CD14-positive monocyte (primary cell): ENCODE measurements around the gene PAIP2. TPM values are rescaled to one million over a fixed set of nuclear protein-coding genes. Genes with fewer than 3 reads are reported as not detected.

Experiments
- DNase-seq, 3 donors: peaks; one replicate each; pipeline ENCODE4 v3.0.0-alpha.2; 2011 to 2022
- H2AFZ ChIP-seq: 2 replicates; pipeline ENCODE4 v1.6.0; 2012; ENCODE audit warnings: mild to moderate bottlenecking, low read depth, low read length, inconsistent platforms; ENCODE audit not compliant: insufficient read depth, poor library complexity, severe bottlenecking
- H3K27ac ChIP-seq, 2 donors: 1 replicate in 1 of 2; 2 replicates in 1 of 2; pipeline ENCODE4 v1.5.1; 2012 to 2013; ENCODE audit warnings: low read length in 2 of 2, control low read depth in 1 of 2, inconsistent platforms in 1 of 2, low read depth in 1 of 2, mild to moderate bottlenecking in 1 of 2
- H3K27me3 ChIP-seq, 2 donors: one replicate each; pipeline versions ENCODE4 v1.6.0 to v1.6.1; 2011 to 2013; ENCODE audit warnings: low read length in 2 of 2; ENCODE audit not compliant: control insufficient read depth in 2 of 2, insufficient read depth in 2 of 2
- H3K36me3 ChIP-seq, 2 donors: replicated peaks in 1 of 2; 1 replicate in 1 of 2; 2 replicates in 1 of 2; pipeline versions ENCODE4 v1.5.1 to v1.6.1; 2012 to 2013; ENCODE audit warnings: low read length in 2 of 2, control low read depth in 1 of 2, inconsistent platforms in 1 of 2, mild to moderate bottlenecking in 1 of 2; ENCODE audit not compliant: insufficient read depth in 2 of 2, control insufficient read depth in 1 of 2
- H3K4me1 ChIP-seq, 2 donors: 1 replicate in 1 of 2; 2 replicates in 1 of 2; pipeline versions ENCODE4 v1.5.1 to v1.6.1; 2012 to 2013; ENCODE audit warnings: low read length in 2 of 2, control low read depth in 1 of 2, inconsistent platforms in 1 of 2, mild to moderate bottlenecking in 1 of 2, moderate library complexity in 1 of 2; ENCODE audit not compliant: insufficient read depth in 2 of 2, control insufficient read depth in 1 of 2
- H3K4me2 ChIP-seq: replicated peaks from 2 replicates; pipeline ENCODE3; 2012; ENCODE audit warnings: low read length, moderate library complexity, mild to moderate bottlenecking; ENCODE audit not compliant: poor library complexity, severe bottlenecking; ENCODE audit errors: extremely low read depth
- H3K4me3 ChIP-seq, 3 experiments: fragments of 200-600 bp in 1 of 3; sonication (generic) in 1 of 3; replicated peaks in 1 of 3; 1 replicate in 2 of 3; 2 replicates in 1 of 3; pipeline ENCODE4 v1.5.1; 2011 to 2013; ENCODE audit warnings: low read length in 3 of 3, mild to moderate bottlenecking in 3 of 3, control low read depth in 2 of 3, low read depth in 2 of 3, inconsistent platforms in 1 of 3, moderate library complexity in 1 of 3
- H3K79me2 ChIP-seq: 2 replicates; pipeline ENCODE4 v1.6.0; 2012; ENCODE audit warnings: mild to moderate bottlenecking, control low read depth, inconsistent platforms, low read length, moderate library complexity; ENCODE audit not compliant: insufficient read depth
- H3K9ac ChIP-seq: 2 replicates; pipeline ENCODE4 v1.6.0; 2017; ENCODE audit warnings: low read length, mild to moderate bottlenecking; ENCODE audit not compliant: insufficient read depth, poor library complexity, severe bottlenecking
- H3K9me3 ChIP-seq, 2 donors: replicated peaks in 1 of 2; 1 replicate in 1 of 2; 2 replicates in 1 of 2; pipeline versions ENCODE4 v1.5.1 to v1.6.1; 2012 to 2013; ENCODE audit warnings: low read length in 2 of 2, control low read depth in 1 of 2; ENCODE audit not compliant: control insufficient read depth in 1 of 2, insufficient read depth in 1 of 2
- H4K20me1 ChIP-seq: 2 replicates; pipeline ENCODE4 v1.6.0; 2012; ENCODE audit warnings: mild to moderate bottlenecking, low read length, control low read depth, moderate library complexity; ENCODE audit not compliant: insufficient read depth
- H3K27ac Mint-ChIP-seq, 7 donors: one replicate each; pipeline ENCODE4 v1.8.0; 2020; ENCODE audit warnings: mild to moderate bottlenecking in 7 of 7, mixed read lengths in 7 of 7, moderate library complexity in 6 of 7, inconsistent platforms in 2 of 7
- H3K27me3 Mint-ChIP-seq, 3 donors: one replicate each; pipeline ENCODE4 v1.8.0; 2021 to 2022; ENCODE audit warnings: low read depth in 3 of 3, mild to moderate bottlenecking in 3 of 3, mixed read lengths in 3 of 3, moderate library complexity in 3 of 3, inconsistent platforms in 1 of 3
- H3K36me3 Mint-ChIP-seq, 2 donors: one replicate each; pipeline ENCODE4 v1.8.0; 2020; ENCODE audit warnings: mixed read lengths in 2 of 2, inconsistent platforms in 1 of 2, mild to moderate bottlenecking in 1 of 2
- H3K4me1 Mint-ChIP-seq: one replicate; pipeline ENCODE4 v1.8.0; 2020; ENCODE audit warnings: mild to moderate bottlenecking, mixed read lengths
- H3K4me3 Mint-ChIP-seq, 2 donors: one replicate each; pipeline ENCODE4 v1.8.0; 2020; ENCODE audit warnings: mild to moderate bottlenecking in 2 of 2, mixed read lengths in 2 of 2, moderate library complexity in 1 of 2
- H3K9me3 Mint-ChIP-seq, 7 donors: one replicate each; pipeline ENCODE4 v1.8.0; 2020 to 2022; ENCODE audit warnings: mixed read lengths in 7 of 7, mild to moderate bottlenecking in 6 of 7, moderate library complexity in 6 of 7, inconsistent platforms in 2 of 7
- WGBS: methylation state at CpG from one replicate; pipeline ENCODE4 v1.1.5; 2013; ENCODE audit warnings: missing lambda C conversion rate; ENCODE audit not compliant: insufficient coverage; 5-methylcytosine and 5-hydroxymethylcytosine counted together
- intact Hi-C, 2 donors: fragments of 100-400 bp; cut with micrococcal nuclease; formaldehyde crosslinking; loops; one replicate each; pipeline versions ENCODE4 v1.15.0 to v1.15.1; 2023
- polyA plus RNA-seq, 3 donors: library from polyadenylated mRNA; depleted of rRNA in 1 of 3; unstranded in 2 of 3; stranded (reverse) in 1 of 3; fragments of 300-500 nt in 2 of 3; fragments of >200 nt in 1 of 3; fragmentation: Illumina TruSeq in 2 of 3; gene quantifications; 1 replicate in 2 of 3; 2 replicates in 1 of 3; pipeline ENCODE4 v1.2.3, GENCODE V29; 2012 to 2021
- TF ChIP-seq, protein P1 (sequence below): fragments of 200-600 bp; IDR thresholded peaks from one replicate; pipeline ENCODE4 v1.8.0; 2022; ENCODE audit warnings: antibody characterized with exemption, mild to moderate bottlenecking

Gene PAIP2
- polyA plus RNA-seq, 3 donors: 68.3 to 325 (median 313) TPM

DNA sequence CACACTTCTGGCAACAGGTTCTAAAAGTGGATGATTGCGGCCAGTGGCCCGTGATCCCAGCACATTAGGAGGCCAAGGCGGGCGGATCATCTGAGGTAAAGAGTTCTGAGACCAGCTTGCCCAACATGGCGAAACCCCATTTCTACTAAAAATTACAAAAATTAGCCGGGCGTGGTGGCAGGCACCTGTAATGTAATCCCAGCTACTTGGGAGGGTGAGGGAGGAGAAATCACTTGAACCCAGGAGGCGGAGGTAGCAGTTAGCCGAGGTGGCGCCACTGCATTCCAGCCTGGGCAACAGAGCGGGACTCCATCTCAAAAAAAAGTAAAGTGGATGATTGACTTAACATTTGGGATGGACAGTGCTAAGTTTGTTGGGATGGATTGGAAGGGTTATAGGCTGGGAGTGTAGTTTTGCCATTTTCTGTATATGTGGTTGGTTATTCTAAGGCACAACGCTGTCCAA is 44.8 kb upstream of the PAIP2 start:
- TF ChIP-seq, protein P1, sequence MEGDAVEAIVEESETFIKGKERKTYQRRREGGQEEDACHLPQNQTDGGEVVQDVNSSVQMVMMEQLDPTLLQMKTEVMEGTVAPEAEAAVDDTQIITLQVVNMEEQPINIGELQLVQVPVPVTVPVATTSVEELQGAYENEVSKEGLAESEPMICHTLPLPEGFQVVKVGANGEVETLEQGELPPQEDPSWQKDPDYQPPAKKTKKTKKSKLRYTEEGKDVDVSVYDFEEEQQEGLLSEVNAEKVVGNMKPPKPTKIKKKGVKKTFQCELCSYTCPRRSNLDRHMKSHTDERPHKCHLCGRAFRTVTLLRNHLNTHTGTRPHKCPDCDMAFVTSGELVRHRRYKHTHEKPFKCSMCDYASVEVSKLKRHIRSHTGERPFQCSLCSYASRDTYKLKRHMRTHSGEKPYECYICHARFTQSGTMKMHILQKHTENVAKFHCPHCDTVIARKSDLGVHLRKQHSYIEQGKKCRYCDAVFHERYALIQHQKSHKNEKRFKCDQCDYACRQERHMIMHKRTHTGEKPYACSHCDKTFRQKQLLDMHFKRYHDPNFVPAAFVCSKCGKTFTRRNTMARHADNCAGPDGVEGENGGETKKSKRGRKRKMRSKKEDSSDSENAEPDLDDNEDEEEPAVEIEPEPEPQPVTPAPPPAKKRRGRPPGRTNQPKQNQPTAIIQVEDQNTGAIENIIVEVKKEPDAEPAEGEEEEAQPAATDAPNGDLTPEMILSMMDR: no peak
- H3K4me1 Mint-ChIP-seq: peaks cover 57% of the 10 kb centered on the region
- H3K27me3 ChIP-seq: no peaks in the 10 kb centered on the region
- no peak overlapping the region for H3K4me2 ChIP-seq
- no peak for DNase-seq
- no peak overlapping the region for H3K4me3 ChIP-seq
- H3K9me3 Mint-ChIP-seq: peaks cover 0 to 2% (median 0%) of the 10 kb centered on the region in 7 donors
- peaks cover 72% of the 10 kb centered on the region for H4K20me1 ChIP-seq
- WGBS: 98% methylated on average over 4 of the region's 12 CpGs
- H3K9ac ChIP-seq: no peak overlapping the region
- H3K4me1 ChIP-seq: peaks cover 18 to 32% of the 10 kb centered on the region in 2 donors
- H3K79me2 ChIP-seq: peaks cover 90% of the 10 kb centered on the region
- H3K4me3 Mint-ChIP-seq: no peak overlapping the region
- intact Hi-C loops: loop anchor here in 1 of 2 donors (5.0 to 10.0 kb wide), 2 partner anchors 45 to 722 kb away; partner anchors contain the start of genes HSPA9 and PAIP2
- H3K27me3 Mint-ChIP-seq: no peaks in the 10 kb centered on the region
- H3K9me3 ChIP-seq: no peaks in the 10 kb centered on the region
- H2AFZ ChIP-seq: no peak overlapping the region
- H3K36me3 Mint-ChIP-seq: peaks cover 2 to 6% of the 10 kb centered on the region in 2 donors
- no peak overlapping the region for H3K27ac ChIP-seq
- H3K36me3 ChIP-seq: no peaks in the 10 kb centered on the region
- H3K27ac Mint-ChIP-seq: peak overlapping the region in 1 of 7 donors; percentile 18

DNA sequence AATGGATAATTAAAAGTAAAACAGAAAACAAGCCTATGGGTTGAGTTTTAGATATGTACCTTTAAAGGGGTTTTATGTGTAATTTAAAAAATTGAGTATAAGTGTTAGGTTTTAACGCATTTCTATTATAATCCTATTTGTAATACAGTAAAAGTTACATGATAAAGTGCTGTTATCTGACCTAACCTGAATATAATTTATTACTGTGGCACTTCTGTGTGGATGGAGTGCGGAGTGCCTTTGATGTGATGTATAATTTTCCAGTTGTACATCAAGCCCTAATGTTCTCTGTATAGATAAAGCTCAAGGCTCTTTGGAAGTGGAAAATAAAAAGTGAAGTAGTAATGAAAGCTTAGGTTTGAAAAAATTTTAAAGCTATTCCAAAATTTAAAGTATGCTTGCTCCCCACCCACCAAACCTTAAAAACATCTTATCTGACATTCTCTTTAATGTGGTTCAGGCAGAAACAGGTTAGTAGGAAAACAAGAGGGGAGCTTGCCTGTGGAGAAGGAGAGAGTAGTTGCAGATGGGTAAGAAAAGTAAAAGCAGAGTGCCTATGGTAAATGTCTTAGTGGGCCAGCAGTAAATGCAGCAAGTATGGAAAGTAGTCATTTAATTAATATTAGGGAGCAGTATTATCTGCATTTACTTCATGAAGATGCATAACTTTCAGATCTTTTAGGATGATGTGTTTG is 44.1 kb upstream of the PAIP2 start:
- H3K36me3 ChIP-seq: no peaks in the 10 kb centered on the region
- H3K27ac Mint-ChIP-seq: peak overlapping the region in 3 of 7 donors; percentile 2 to 72 (median 5)
- H3K36me3 Mint-ChIP-seq: peaks cover 2 to 8% of the 10 kb centered on the region in 2 donors
- no peaks in the 10 kb centered on the region for H3K9me3 ChIP-seq
- H3K9ac ChIP-seq: no peak overlapping the region
- WGBS: no CpG with 5 or more reads among the region's 2 CpGs
- peaks cover 97% of the 10 kb centered on the region for H3K79me2 ChIP-seq
- TF ChIP-seq, protein P1: no peak
- H3K4me3 Mint-ChIP-seq: no peak overlapping the region
- H3K4me2 ChIP-seq: no peak overlapping the region
- H3K4me3 ChIP-seq: no peak overlapping the region
- H2AFZ ChIP-seq: no peak overlapping the region
- no peaks in the 10 kb centered on the region for H3K27me3 Mint-ChIP-seq
- peaks cover 18 to 32% of the 10 kb centered on the region in 2 donors for H3K4me1 ChIP-seq
- H3K27me3 ChIP-seq: no peaks in the 10 kb centered on the region
- H4K20me1 ChIP-seq: peaks cover 79% of the 10 kb centered on the region
- DNase-seq: no peak
- H3K4me1 Mint-ChIP-seq: peaks cover 57% of the 10 kb centered on the region
- peaks cover 0 to 2% (median 0%) of the 10 kb centered on the region in 7 donors for H3K9me3 Mint-ChIP-seq
- H3K27ac ChIP-seq: no peak overlapping the region
- intact Hi-C loops: loop anchor here in 1 of 2 donors (5.0 to 10.0 kb wide), 2 partner anchors 45 to 723 kb away; partner anchors contain the start of genes HSPA9 and PAIP2
